HepG2 (cell line): Measurements from ENCODE around the gene SLC17A3. TPM values are rescaled to one million over a fixed set of nuclear protein-coding genes. Genes with fewer than 3 reads are reported as not detected.

ENCODE experiments used
- ATAC-seq: fragments of 200-7000 bp; cut with Tn5 transposase; 3 replicates; pipeline ENCODE4 v1.9.1; 2020; ENCODE audit warnings: mild to moderate bottlenecking, moderate library complexity
- BruUV-seq: library from RNA; stranded (reverse); fragments of 400-500 nt; replicated peaks from 2 replicates; lab custom pipeline; 2021; lab: Mats Ljungman, UMichigan
- CTCF ChIA-PET: fragments of 300-600 bp; formaldehyde crosslinking; extraction: SDS; loops from one replicate; lab custom pipeline; 2021; ENCODE audit warnings: low total read pairs, inconsistent platforms, low intra/inter-chr PET ratio; lab: Yijun Ruan, JAX
- POLR2A ChIA-PET: fragments of 350-600 bp; sonication (Branson Sonifier 250); formaldehyde crosslinking; loops from one replicate; lab custom pipeline; 2020; ENCODE audit warnings: antibody characterized with exemption, inconsistent platforms; lab: Yijun Ruan, JAX
- DNase-seq: peaks from one replicate; pipeline ENCODE4 v3.0.0-alpha.2; 2015; ENCODE audit warnings: low spot score
- FAIRE-seq: peaks from 3 replicates; lab custom pipeline; 2011; peaks lifted over from hg19 to GRCh38; lab: Jason Lieb, UNC
- H2AFZ ChIP-seq: one replicate; pipeline ENCODE4 v1.6.1; 2011; ENCODE audit warnings: low read length, inconsistent platforms
- H3K27ac ChIP-seq: fragments of 300-600 bp; 3 replicates; pipeline ENCODE4 v1.8.0; 2011; ENCODE audit warnings: mixed run types, mild to moderate bottlenecking, mixed read lengths, low read length, inconsistent platforms; ENCODE audit not compliant: insufficient read depth; ENCODE audit errors: extremely low read length
- H3K27me3 ChIP-seq, 2 experiments: fragments of 200-600 bp in 1 of 2; 2 replicates in 1 of 2; 3 replicates in 1 of 2; pipeline versions ENCODE4 v1.6.0 to v1.8.0; 2011; ENCODE audit warnings: low read length in 2 of 2, mild to moderate bottlenecking in 2 of 2, moderate library complexity in 2 of 2, inconsistent platforms in 1 of 2; ENCODE audit not compliant: insufficient read depth in 2 of 2, control insufficient read depth in 1 of 2
- H3K36me3 ChIP-seq, 2 experiments: fragments of 200-600 bp in 1 of 2; replicated peaks in 1 of 2; 2 replicates in 1 of 2; 3 replicates in 1 of 2; pipeline versions ENCODE4 v1.5.1 to v1.8.0; 2011; ENCODE audit warnings: low read length in 2 of 2, inconsistent platforms in 1 of 2; ENCODE audit not compliant: insufficient read depth in 2 of 2, control insufficient read depth in 1 of 2
- H3K4me1 ChIP-seq: 2 replicates; pipeline ENCODE4 v1.5.1; 2012; ENCODE audit warnings: low read length, inconsistent platforms; ENCODE audit not compliant: insufficient read depth
- H3K4me2 ChIP-seq: 2 replicates; pipeline ENCODE4 v1.6.0; 2011; ENCODE audit warnings: low read depth, low read length, inconsistent platforms
- H3K4me3 ChIP-seq, 3 experiments: fragments of 200-600 bp in 1 of 3; sonication (generic), shearing (Covaris generic) in 1 of 3; replicated peaks in 1 of 3; 2 replicates each; pipeline ENCODE4 v1.5.1; 2011 to 2016; ENCODE audit warnings: low read length in 3 of 3, inconsistent platforms in 2 of 3, low read depth in 2 of 3, mild to moderate bottlenecking in 2 of 3, control low read depth in 1 of 3, mixed read lengths in 1 of 3; ENCODE audit not compliant: insufficient read depth in 1 of 3
- H3K79me2 ChIP-seq: one replicate; pipeline ENCODE4 v1.6.1; 2011; ENCODE audit warnings: low read length, inconsistent platforms; ENCODE audit not compliant: insufficient read depth
- H3K9ac ChIP-seq: 2 replicates; pipeline ENCODE4 v1.6.0; 2011; ENCODE audit warnings: mild to moderate bottlenecking, low read depth, low read length, inconsistent platforms; ENCODE audit not compliant: insufficient read depth
- H3K9me3 ChIP-seq: 2 replicates; pipeline ENCODE4 v1.5.1; 2012; ENCODE audit warnings: mild to moderate bottlenecking, low read length
- H4K20me1 ChIP-seq: 2 replicates; pipeline ENCODE4 v1.6.0; 2011; ENCODE audit warnings: inconsistent platforms, mild to moderate bottlenecking, low read length, moderate library complexity; ENCODE audit not compliant: insufficient read depth
- CENPT ChIP-seq: sonication (generic); formaldehyde crosslinking; IDR thresholded peaks from 2 replicates; pipeline ENCODE4 v1.8.0; 2022; ENCODE audit warnings: low read depth, mild to moderate bottlenecking, moderate library complexity, missing genetic modification reagents
- ELF1 ChIP-seq: sonication (generic); formaldehyde crosslinking; IDR thresholded peaks from 2 replicates; pipeline ENCODE4 v1.4.0; 2020; ENCODE audit warnings: missing genetic modification reagents
- FOXK1 ChIP-seq: sonication (generic); formaldehyde crosslinking; IDR thresholded peaks from 2 replicates; pipeline ENCODE4 v1.4.0; 2020; ENCODE audit warnings: low read depth, missing genetic modification reagents, borderline replicate concordance
- IRF2 ChIP-seq: IDR thresholded peaks from 2 replicates; pipeline ENCODE4 v1.6.1; 2018; ENCODE audit warnings: missing genetic modification reagents, missing compliant biosample characterization
- NFKBIZ ChIP-seq: IDR thresholded peaks from 2 replicates; pipeline ENCODE4 v1.6.1; 2018; ENCODE audit warnings: missing genetic modification reagents, missing compliant biosample characterization
- NPAS2 ChIP-seq: sonication (generic); formaldehyde crosslinking; IDR thresholded peaks from 2 replicates; pipeline ENCODE4 v1.8.0; 2022; ENCODE audit warnings: mild to moderate bottlenecking, missing genetic modification reagents, borderline replicate concordance
- PHF8 ChIP-seq: sonication (generic); formaldehyde crosslinking; IDR thresholded peaks from 2 replicates; pipeline ENCODE4 v1.5.0; 2020; ENCODE audit warnings: missing genetic modification reagents
- ZFP62 ChIP-seq: sonication (generic); formaldehyde crosslinking; IDR thresholded peaks from 2 replicates; pipeline ENCODE4 v1.4.0; 2020; ENCODE audit warnings: missing genetic modification reagents
- ZNF34 ChIP-seq: sonication (generic); formaldehyde crosslinking; IDR thresholded peaks from 2 replicates; pipeline ENCODE4 v1.4.0; 2020; ENCODE audit warnings: mild to moderate bottlenecking, missing genetic modification reagents, borderline replicate concordance
- ZNF558 ChIP-seq: sonication (generic); formaldehyde crosslinking; IDR thresholded peaks from 2 replicates; pipeline ENCODE4 v1.9.0; 2022; ENCODE audit warnings: mild to moderate bottlenecking, missing genetic modification reagents, borderline replicate concordance
- ZNF569 ChIP-seq: sonication (generic); formaldehyde crosslinking; IDR thresholded peaks from 2 replicates; pipeline ENCODE4 v1.5.0; 2020; ENCODE audit warnings: mild to moderate bottlenecking, missing genetic modification reagents, moderate library complexity, borderline replicate concordance
- ZNF737 ChIP-seq: sonication (generic); formaldehyde crosslinking; IDR thresholded peaks from 2 replicates; pipeline ENCODE4 v1.5.0; 2020; ENCODE audit warnings: missing genetic modification reagents, mild to moderate bottlenecking, borderline replicate concordance
- in situ Hi-C: cut with HindIII; loops from 2 replicates; pipeline ENCODE4 v1.10.0; 2017; ENCODE audit warnings: low pct_unique_long_range_greater_than_20kb; ENCODE audit not compliant: extremely low pct_ligation_motif_present
- intact Hi-C: fragments of 100-400 bp; cut with micrococcal nuclease; formaldehyde crosslinking; loops from one replicate; pipeline ENCODE4 v1.10.0; 2022; ENCODE audit not compliant: unreplicated experiment
- polyA plus RNA-seq, 8 experiments: library from polyadenylated mRNA; depleted of rRNA in 3 of 8; stranded (reverse) in 7 of 8; unstranded in 1 of 8; fragments of >200 nt; fragmentation: Illumina TruSeq in 4 of 8; extraction: Trizol in 4 of 8; gene quantifications; 2 replicates each; pipeline versions ENCODE4 v1.2.1 to v1.2.3, GENCODE V29; 2011 to 2016; ENCODE audit warnings: low read depth in 4 of 8, missing spikeins in 1 of 8, mixed read lengths in 1 of 8; ENCODE audit not compliant: insufficient read depth in 1 of 8
- total RNA-seq, 5 experiments: library from RNA; depleted of rRNA; stranded (reverse); fragments of >200 nt; fragmentation: Illumina TruSeq; extraction: Trizol; gene quantifications; 2 replicates each; pipeline ENCODE4 v1.2.3, GENCODE V29; 2016; ENCODE audit warnings: low read depth in 1 of 5
- TF ChIP-seq, protein P1 (sequence below): sonication (generic); formaldehyde crosslinking; conservative IDR thresholded peaks from 2 replicates; pipeline ENCODE4 v1.8.0; 2022; ENCODE audit warnings: missing genetic modification reagents
- TF ChIP-seq, protein P2 (sequence below), 2 experiments: sonication (generic) in 1 of 2; formaldehyde crosslinking in 1 of 2; IDR thresholded peaks; 2 replicates each; pipeline versions ENCODE4 v1.4.0 to v1.6.1; 2018 to 2020; ENCODE audit warnings: missing genetic modification reagents in 2 of 2, borderline replicate concordance in 1 of 2, low read depth in 1 of 2, mild to moderate bottlenecking in 1 of 2, missing biosample characterization in 1 of 2
- TF ChIP-seq, protein P3 (sequence below): sonication (generic); formaldehyde crosslinking; IDR thresholded peaks from 2 replicates; pipeline ENCODE4 v1.4.0; 2020; ENCODE audit warnings: missing genetic modification reagents
- TF ChIP-seq, protein P4 (sequence below): fragments of 450-650 bp; IDR thresholded peaks from 2 replicates; pipeline ENCODE4 v1.6.1; 2017; ENCODE audit warnings: mild to moderate bottlenecking

The SLC17A3 gene
- total and polyA plus RNA-seq, 2 of the 13 experiments (the other 11 are each of a cell fraction or from before 2014, with no cell fraction given) = 0.09 to 0.11 TPM

DNA sequence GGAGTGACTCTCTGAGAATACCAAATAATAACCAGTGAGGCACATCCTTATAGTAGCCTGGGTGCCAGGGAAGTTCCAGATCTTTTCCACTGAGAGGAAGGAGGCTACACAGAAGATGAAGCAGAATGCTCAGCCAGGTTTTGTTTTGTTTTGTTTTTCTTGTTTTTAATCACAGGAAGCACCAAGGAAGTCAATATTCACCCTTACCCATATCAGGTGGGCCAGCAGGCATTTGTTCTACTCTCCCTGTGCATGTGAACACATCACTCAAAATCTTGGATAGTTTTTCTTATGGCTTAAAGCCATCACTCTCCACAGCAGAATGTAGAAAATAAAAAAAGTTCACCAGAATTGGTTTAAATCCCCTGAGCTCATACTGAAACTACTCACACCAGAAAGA, 52.7 kb downstream of the SLC17A3 start:
- CTCF ChIA-PET = no interaction called here
- no peak overlapping the region for H2AFZ ChIP-seq
- POLR2A ChIA-PET = no interaction called here
- no peak overlapping the region for H3K4me3 ChIP-seq
- no peak for DNase-seq
- no peaks in the 10 kb centered on the region for H4K20me1 ChIP-seq
- H3K27ac ChIP-seq = no peak overlapping the region
- no peaks in the 10 kb centered on the region for H3K79me2 ChIP-seq
- intact Hi-C loops = no loop called here
- H3K4me1 ChIP-seq = no peaks in the 10 kb centered on the region
- H3K9ac ChIP-seq = no peak overlapping the region
- no peak overlapping the region for H3K4me2 ChIP-seq
- no peaks in the 10 kb centered on the region for H3K36me3 ChIP-seq
- no peak for ATAC-seq
- no peak for FAIRE-seq
- no peaks in the 10 kb centered on the region for H3K9me3 ChIP-seq
- in situ Hi-C loops = no loop called here
- no TSS peak for BruUV-seq
- no peaks in the 10 kb centered on the region for H3K27me3 ChIP-seq
- TF ChIP-seq FOXK1 (CRISPR knock-in tag) (no peak), NPAS2 (CRISPR knock-in tag) (no peak), ZNF569 (no peak), ZNF34 (CRISPR knock-in tag) (no peak), NFKBIZ (CRISPR knock-in tag) (no peak), PHF8 (CRISPR knock-in tag) (no peak), ELF1 (no peak), ZFP62 (no peak), IRF2 (no peak), CENPT (CRISPR knock-in tag) (no peak), ZNF737 (CRISPR knock-in tag) (no peak), ZNF558 (no peak)
- TF ChIP-seq, protein P1, sequence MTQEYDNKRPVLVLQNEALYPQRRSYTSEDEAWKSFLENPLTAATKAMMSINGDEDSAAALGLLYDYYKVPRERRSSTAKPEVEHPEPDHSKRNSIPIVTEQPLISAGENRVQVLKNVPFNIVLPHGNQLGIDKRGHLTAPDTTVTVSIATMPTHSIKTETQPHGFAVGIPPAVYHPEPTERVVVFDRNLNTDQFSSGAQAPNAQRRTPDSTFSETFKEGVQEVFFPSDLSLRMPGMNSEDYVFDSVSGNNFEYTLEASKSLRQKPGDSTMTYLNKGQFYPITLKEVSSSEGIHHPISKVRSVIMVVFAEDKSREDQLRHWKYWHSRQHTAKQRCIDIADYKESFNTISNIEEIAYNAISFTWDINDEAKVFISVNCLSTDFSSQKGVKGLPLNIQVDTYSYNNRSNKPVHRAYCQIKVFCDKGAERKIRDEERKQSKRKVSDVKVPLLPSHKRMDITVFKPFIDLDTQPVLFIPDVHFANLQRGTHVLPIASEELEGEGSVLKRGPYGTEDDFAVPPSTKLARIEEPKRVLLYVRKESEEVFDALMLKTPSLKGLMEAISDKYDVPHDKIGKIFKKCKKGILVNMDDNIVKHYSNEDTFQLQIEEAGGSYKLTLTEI (CRISPR knock-in tag) = no peak
- TF ChIP-seq, protein P2, sequence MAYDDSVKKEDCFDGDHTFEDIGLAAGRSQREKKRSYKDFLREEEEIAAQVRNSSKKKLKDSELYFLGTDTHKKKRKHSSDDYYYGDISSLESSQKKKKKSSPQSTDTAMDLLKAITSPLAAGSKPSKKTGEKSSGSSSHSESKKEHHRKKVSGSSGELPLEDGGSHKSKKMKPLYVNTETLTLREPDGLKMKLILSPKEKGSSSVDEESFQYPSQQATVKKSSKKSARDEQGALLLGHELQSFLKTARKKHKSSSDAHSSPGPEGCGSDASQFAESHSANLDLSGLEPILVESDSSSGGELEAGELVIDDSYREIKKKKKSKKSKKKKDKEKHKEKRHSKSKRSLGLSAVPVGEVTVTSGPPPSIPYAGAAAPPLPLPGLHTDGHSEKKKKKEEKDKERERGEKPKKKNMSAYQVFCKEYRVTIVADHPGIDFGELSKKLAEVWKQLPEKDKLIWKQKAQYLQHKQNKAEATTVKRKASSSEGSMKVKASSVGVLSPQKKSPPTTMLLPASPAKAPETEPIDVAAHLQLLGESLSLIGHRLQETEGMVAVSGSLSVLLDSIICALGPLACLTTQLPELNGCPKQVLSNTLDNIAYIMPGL (CRISPR knock-in tag; IDR thresholded peaks at IDR 0.05; ENCODE audit: borderline replicate concordance in 1 of 2, low read depth in 1 of 2) = no peak
- TF ChIP-seq, protein P3, sequence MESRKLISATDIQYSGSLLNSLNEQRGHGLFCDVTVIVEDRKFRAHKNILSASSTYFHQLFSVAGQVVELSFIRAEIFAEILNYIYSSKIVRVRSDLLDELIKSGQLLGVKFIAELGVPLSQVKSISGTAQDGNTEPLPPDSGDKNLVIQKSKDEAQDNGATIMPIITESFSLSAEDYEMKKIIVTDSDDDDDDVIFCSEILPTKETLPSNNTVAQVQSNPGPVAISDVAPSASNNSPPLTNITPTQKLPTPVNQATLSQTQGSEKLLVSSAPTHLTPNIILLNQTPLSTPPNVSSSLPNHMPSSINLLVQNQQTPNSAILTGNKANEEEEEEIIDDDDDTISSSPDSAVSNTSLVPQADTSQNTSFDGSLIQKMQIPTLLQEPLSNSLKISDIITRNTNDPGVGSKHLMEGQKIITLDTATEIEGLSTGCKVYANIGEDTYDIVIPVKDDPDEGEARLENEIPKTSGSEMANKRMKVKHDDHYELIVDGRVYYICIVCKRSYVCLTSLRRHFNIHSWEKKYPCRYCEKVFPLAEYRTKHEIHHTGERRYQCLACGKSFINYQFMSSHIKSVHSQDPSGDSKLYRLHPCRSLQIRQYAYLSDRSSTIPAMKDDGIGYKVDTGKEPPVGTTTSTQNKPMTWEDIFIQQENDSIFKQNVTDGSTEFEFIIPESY (CRISPR knock-in tag) = no peak
- TF ChIP-seq, protein P4, sequence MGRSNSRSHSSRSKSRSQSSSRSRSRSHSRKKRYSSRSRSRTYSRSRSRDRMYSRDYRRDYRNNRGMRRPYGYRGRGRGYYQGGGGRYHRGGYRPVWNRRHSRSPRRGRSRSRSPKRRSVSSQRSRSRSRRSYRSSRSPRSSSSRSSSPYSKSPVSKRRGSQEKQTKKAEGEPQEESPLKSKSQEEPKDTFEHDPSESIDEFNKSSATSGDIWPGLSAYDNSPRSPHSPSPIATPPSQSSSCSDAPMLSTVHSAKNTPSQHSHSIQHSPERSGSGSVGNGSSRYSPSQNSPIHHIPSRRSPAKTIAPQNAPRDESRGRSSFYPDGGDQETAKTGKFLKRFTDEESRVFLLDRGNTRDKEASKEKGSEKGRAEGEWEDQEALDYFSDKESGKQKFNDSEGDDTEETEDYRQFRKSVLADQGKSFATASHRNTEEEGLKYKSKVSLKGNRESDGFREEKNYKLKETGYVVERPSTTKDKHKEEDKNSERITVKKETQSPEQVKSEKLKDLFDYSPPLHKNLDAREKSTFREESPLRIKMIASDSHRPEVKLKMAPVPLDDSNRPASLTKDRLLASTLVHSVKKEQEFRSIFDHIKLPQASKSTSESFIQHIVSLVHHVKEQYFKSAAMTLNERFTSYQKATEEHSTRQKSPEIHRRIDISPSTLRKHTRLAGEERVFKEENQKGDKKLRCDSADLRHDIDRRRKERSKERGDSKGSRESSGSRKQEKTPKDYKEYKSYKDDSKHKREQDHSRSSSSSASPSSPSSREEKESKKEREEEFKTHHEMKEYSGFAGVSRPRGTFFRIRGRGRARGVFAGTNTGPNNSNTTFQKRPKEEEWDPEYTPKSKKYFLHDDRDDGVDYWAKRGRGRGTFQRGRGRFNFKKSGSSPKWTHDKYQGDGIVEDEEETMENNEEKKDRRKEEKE = no peak
